HEK293 (cell line): Measurements from ENCODE around the gene CRMP1.

ENCODE experiments used
- FEZF1 ChIP-seq: fragments of 450-650 bp; formaldehyde crosslinking; IDR thresholded peaks from 2 replicates; pipeline ENCODE4 v1.5.1; 2016; ENCODE audit warnings: missing biosample characterization, missing genetic modification characterization
- YY1 ChIP-seq: fragments of 450-650 bp; formaldehyde crosslinking; IDR thresholded peaks from 2 replicates; pipeline ENCODE4 v1.5.1; 2018; ENCODE audit warnings: missing biosample characterization, missing genetic modification characterization
- ZNF292 ChIP-seq: fragments of 450-650 bp; formaldehyde crosslinking; IDR thresholded peaks from 2 replicates; pipeline ENCODE4 v1.5.1; 2016; ENCODE audit warnings: low read depth, missing biosample characterization, missing genetic modification characterization, borderline replicate concordance
- ZNF398 ChIP-seq: fragments of 450-650 bp; formaldehyde crosslinking; IDR thresholded peaks from 2 replicates; pipeline ENCODE4 v1.5.1; 2017; ENCODE audit warnings: missing biosample characterization, missing genetic modification characterization
- ZNF707 ChIP-seq: fragments of 450-650 bp; formaldehyde crosslinking; IDR thresholded peaks from 2 replicates; pipeline ENCODE4 v1.5.1; 2016; ENCODE audit warnings: missing biosample characterization, missing genetic modification characterization
- ZSCAN16 ChIP-seq: fragments of 450-650 bp; formaldehyde crosslinking; IDR thresholded peaks from 2 replicates; pipeline ENCODE4 v1.5.1; 2016; ENCODE audit warnings: missing biosample characterization, missing genetic modification characterization
- TF ChIP-seq, protein P1 (sequence below): fragments of 450-650 bp; formaldehyde crosslinking; IDR thresholded peaks from 2 replicates; pipeline ENCODE4 v1.5.1; 2016; ENCODE audit warnings: missing biosample characterization, missing genetic modification characterization
- TF ChIP-seq, protein P2 (sequence below): fragments of 450-650 bp; IDR thresholded peaks from 2 replicates; pipeline ENCODE4 v1.5.1; 2018; ENCODE audit warnings: missing biosample characterization, mild to moderate bottlenecking, missing genetic modification characterization

- TF ChIP-seq ZNF707 (tag by site-specific recombination): no peak
- TF ChIP-seq, protein P1, sequence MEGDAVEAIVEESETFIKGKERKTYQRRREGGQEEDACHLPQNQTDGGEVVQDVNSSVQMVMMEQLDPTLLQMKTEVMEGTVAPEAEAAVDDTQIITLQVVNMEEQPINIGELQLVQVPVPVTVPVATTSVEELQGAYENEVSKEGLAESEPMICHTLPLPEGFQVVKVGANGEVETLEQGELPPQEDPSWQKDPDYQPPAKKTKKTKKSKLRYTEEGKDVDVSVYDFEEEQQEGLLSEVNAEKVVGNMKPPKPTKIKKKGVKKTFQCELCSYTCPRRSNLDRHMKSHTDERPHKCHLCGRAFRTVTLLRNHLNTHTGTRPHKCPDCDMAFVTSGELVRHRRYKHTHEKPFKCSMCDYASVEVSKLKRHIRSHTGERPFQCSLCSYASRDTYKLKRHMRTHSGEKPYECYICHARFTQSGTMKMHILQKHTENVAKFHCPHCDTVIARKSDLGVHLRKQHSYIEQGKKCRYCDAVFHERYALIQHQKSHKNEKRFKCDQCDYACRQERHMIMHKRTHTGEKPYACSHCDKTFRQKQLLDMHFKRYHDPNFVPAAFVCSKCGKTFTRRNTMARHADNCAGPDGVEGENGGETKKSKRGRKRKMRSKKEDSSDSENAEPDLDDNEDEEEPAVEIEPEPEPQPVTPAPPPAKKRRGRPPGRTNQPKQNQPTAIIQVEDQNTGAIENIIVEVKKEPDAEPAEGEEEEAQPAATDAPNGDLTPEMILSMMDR: no peak
- no peak for TF ChIP-seq YY1 (tag by site-specific recombination)
- TF ChIP-seq FEZF1 (tag by site-specific recombination): no peak
- TF ChIP-seq, protein P2, sequence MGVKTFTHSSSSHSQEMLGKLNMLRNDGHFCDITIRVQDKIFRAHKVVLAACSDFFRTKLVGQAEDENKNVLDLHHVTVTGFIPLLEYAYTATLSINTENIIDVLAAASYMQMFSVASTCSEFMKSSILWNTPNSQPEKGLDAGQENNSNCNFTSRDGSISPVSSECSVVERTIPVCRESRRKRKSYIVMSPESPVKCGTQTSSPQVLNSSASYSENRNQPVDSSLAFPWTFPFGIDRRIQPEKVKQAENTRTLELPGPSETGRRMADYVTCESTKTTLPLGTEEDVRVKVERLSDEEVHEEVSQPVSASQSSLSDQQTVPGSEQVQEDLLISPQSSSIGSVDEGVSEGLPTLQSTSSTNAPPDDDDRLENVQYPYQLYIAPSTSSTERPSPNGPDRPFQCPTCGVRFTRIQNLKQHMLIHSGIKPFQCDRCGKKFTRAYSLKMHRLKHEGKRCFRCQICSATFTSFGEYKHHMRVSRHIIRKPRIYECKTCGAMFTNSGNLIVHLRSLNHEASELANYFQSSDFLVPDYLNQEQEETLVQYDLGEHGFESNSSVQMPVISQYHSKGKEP: no peak
- TF ChIP-seq ZNF398 (tag by site-specific recombination): no peak
- TF ChIP-seq ZNF292 (tag by site-specific recombination): no peak
- TF ChIP-seq ZSCAN16 (tag by site-specific recombination): no peak
Measured at GRCh38 chr4:5857199-5857598, 35.7 kb downstream of the CRMP1 start.
